ENCODE measurements around the gene EEF1AKMT3. TPM values are rescaled to one million over a fixed set of nuclear protein-coding genes. Genes with fewer than 3 reads are reported as not detected.

The EEF1AKMT3 gene
- total RNA-seq, 4 donors from 2014 or later, result 0.82 to 2.0 (median 1.0) TPM

DNA sequence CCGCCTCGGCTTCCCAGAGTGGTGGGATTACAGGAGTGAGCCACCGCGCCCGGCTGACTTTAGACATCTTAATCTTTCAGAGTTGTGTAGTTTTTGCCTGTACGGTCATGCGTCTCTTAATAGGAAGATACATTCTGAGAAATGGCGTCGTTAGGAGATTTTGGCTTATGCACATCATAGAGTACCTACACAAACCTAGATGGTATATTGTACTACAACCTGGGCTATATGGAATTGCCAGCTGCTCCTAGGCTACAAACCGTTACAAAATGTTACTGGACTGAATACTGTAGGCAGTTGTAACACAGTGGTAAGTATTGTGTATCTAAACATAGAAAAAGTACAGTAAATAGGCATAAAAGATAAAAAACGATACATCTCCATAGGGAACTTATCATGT is 11.4 kb downstream of the EEF1AKMT3 start:
- no peak overlapping the region for H3K27ac ChIP-seq
- H3K9me3 ChIP-seq, result no peaks in the 10 kb centered on the region
- ATAC-seq (no peak), DNase-seq (no peak)
- TF ChIP-seq, protein P1, sequence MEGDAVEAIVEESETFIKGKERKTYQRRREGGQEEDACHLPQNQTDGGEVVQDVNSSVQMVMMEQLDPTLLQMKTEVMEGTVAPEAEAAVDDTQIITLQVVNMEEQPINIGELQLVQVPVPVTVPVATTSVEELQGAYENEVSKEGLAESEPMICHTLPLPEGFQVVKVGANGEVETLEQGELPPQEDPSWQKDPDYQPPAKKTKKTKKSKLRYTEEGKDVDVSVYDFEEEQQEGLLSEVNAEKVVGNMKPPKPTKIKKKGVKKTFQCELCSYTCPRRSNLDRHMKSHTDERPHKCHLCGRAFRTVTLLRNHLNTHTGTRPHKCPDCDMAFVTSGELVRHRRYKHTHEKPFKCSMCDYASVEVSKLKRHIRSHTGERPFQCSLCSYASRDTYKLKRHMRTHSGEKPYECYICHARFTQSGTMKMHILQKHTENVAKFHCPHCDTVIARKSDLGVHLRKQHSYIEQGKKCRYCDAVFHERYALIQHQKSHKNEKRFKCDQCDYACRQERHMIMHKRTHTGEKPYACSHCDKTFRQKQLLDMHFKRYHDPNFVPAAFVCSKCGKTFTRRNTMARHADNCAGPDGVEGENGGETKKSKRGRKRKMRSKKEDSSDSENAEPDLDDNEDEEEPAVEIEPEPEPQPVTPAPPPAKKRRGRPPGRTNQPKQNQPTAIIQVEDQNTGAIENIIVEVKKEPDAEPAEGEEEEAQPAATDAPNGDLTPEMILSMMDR (IDR thresholded peaks at IDR 0.05 in 4 of 5, conservative IDR thresholded peaks at IDR 0.05 in 1 of 5), result no peak
- TF ChIP-seq POLR2A (IDR thresholded peaks at IDR 0.05), result no peak
- H3K36me3 ChIP-seq, result peaks cover 3 to 40% of the 10 kb centered on the region in 2 donors
- in situ Hi-C loops (cut with MboI; ENCODE audit: low sequenced_read_pairs in 4 of 4) (loop anchor here in 1 of 4 donors (5.0 kb wide), 1 partner anchor 123 kb away; no protein-coding TSS in a partner anchor), intact Hi-C loops (cut with DNase I; ENCODE audit: low total_unique reads) (loop anchor here (5.0 kb wide), 2 partner anchors 37 to 48 kb away; partner anchors contain the start of gene TSPAN31)
- peak overlapping the region in 3 of 4 donors; percentile 91 to 98 (median 98) for H3K4me3 ChIP-seq
- no peaks in the 10 kb centered on the region for H3K27me3 ChIP-seq
- H3K4me1 ChIP-seq, result peaks cover 9 to 15% of the 10 kb centered on the region in 2 donors

DNA sequence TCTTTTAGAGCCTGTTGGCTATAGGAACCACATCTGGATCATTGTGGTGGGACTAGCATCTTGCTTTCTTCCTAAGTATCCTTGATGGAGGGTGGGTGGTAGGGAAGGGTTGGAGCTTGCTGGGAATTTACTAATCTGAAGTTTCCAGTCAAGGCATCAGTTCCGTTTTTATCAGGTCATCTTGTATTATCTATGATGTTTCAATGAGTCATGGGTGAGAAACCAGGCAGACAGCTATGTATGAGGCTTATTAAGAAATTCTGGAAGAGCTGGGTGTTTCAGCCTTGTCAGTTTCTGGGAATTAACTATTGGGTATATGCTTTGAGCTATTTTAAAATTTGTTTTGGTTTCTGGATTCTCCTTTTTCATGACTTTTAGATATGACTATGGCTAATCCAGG is 21.5 kb downstream of the EEF1AKMT3 start:
- in situ Hi-C loops (cut with MboI; ENCODE audit: low sequenced_read_pairs in 4 of 4), result no loop called here
- Histone ChIP-seq H3K36me3 (peaks cover 0 to 71% of the 10 kb centered on the region in 2 donors), H3K27ac (no peak overlapping the region), H3K4me3 (no peak overlapping the region), H3K9me3 (no peaks in the 10 kb centered on the region), H3K4me1 (no peaks in the 10 kb centered on the region), H3K27me3 (no peaks in the 10 kb centered on the region)
- TF ChIP-seq POLR2A (IDR thresholded peaks at IDR 0.05), result no peak
- TF ChIP-seq, protein P1 (IDR thresholded peaks at IDR 0.05 in 4 of 5, conservative IDR thresholded peaks at IDR 0.05 in 1 of 5), result no peak
- DNase-seq (no peak), ATAC-seq (no peak)
- intact Hi-C loops (cut with DNase I; ENCODE audit: low total_unique reads), result no loop called here

DNA sequence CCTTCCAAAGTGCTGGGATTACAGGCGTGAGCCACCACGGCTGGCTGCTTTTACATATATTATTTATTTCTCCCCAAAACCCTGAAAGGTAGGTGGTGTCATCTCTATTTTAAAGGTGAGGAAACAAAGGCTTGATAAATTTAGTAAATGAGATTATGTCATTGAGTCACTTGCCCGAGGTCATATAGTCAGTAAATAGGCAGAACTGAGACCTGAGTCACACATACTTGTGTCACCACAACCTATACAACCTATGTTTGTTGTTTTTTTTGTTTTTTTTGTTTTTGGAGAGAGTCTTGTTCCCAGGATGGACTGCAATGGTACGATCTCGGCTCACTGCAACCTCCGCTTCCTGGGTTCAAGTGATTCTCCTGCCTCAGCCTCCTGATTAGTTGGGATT is 22.9 kb downstream of the EEF1AKMT3 start:
- Histone ChIP-seq H3K9me3 (no peaks in the 10 kb centered on the region), H3K4me3 (no peak overlapping the region), H3K27ac (peak overlapping the region in 2 of 4 donors; percentile 41 to 42), H3K4me1 (no peaks in the 10 kb centered on the region), H3K27me3 (no peaks in the 10 kb centered on the region), H3K36me3 (peaks cover 0 to 76% of the 10 kb centered on the region in 2 donors)
- DNase-seq (no peak), ATAC-seq (peak in 1 of 2 donors; percentile 55)
- in situ Hi-C loops (cut with MboI; ENCODE audit: low sequenced_read_pairs in 4 of 4) (no loop called here), intact Hi-C loops (cut with DNase I; ENCODE audit: low total_unique reads) (no loop called here)
- no peak for TF ChIP-seq POLR2A (IDR thresholded peaks at IDR 0.05)
- TF ChIP-seq, protein P1 (IDR thresholded peaks at IDR 0.05 in 4 of 5, conservative IDR thresholded peaks at IDR 0.05 in 1 of 5), result no peak

DNA sequence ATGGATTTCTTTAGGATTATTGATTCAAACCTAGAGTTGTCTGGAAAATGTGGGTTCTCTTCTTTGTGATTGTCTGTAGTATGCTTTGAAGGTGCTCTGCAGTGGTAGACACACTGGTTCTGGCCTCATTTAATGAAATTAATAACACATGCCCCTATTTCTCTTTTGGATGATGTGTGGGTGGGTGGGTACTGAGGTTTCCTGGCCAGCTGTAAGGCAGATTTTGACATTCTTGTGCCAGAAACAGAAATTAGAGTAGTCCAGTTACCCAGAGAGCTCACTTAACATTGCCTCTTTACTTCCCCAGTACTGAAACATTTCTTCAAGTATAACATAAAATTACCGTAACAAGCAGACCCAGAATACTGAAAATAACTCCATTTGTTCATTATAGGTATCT is 24.6 kb downstream of the EEF1AKMT3 start:
- H3K4me3 ChIP-seq, result no peak overlapping the region
- no peaks in the 10 kb centered on the region for H3K9me3 ChIP-seq
- DNase-seq (no peak), ATAC-seq (no peak)
- TF ChIP-seq, protein P1 (IDR thresholded peaks at IDR 0.05 in 4 of 5, conservative IDR thresholded peaks at IDR 0.05 in 1 of 5), result no peak
- no peak for TF ChIP-seq POLR2A (IDR thresholded peaks at IDR 0.05)
- no peak overlapping the region for H3K27ac ChIP-seq
- H3K4me1 ChIP-seq, result no peaks in the 10 kb centered on the region
- intact Hi-C loops (cut with DNase I; ENCODE audit: low total_unique reads), result no loop called here
- H3K36me3 ChIP-seq, result peaks cover 0 to 79% of the 10 kb centered on the region in 2 donors
- H3K27me3 ChIP-seq, result no peaks in the 10 kb centered on the region
- in situ Hi-C loops (cut with MboI; ENCODE audit: low sequenced_read_pairs in 4 of 4), result no loop called here

DNA sequence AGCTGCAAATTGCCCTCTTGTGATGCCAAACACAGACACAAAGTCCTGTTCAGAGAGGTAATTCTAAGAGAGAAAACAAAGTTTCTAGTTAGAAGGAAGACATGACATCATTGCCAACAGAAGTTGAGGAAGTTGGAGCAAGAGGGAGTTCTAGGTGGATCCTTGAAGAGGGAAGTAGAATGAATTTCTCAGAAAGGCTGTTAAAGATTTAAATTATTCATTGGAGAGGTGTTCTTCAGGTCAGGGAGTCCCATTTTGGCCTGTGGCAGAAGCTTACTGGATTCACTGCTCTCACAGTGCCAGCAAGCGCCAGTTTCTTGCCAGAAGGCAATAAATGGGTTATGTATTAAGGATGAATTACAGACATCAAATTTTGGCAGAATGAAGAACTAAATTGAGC is 25.5 kb downstream of the EEF1AKMT3 start:
- DNase-seq (no peak), ATAC-seq (no peak)
- intact Hi-C loops (cut with DNase I; ENCODE audit: low total_unique reads), result no loop called here
- Histone ChIP-seq H3K36me3 (peaks cover 0 to 83% of the 10 kb centered on the region in 2 donors), H3K27me3 (no peaks in the 10 kb centered on the region), H3K4me3 (no peak overlapping the region), H3K4me1 (no peaks in the 10 kb centered on the region), H3K27ac (no peak overlapping the region), H3K9me3 (no peaks in the 10 kb centered on the region)
- TF ChIP-seq POLR2A (IDR thresholded peaks at IDR 0.05), result no peak
- TF ChIP-seq, protein P1 (IDR thresholded peaks at IDR 0.05 in 4 of 5, conservative IDR thresholded peaks at IDR 0.05 in 1 of 5), result no peak
- in situ Hi-C loops (cut with MboI; ENCODE audit: low sequenced_read_pairs in 4 of 4), result no loop called here

Measured in gastrocnemius medialis (tissue), 4 donors.